NOMO-1 (cell line): Measurements from ENCODE around the gene TMPRSS6.

Experiments used
- DNase-seq, 2 experiments: peaks; one replicate each; lab custom pipeline; 2025; ENCODE audit not compliant: unreplicated experiment in 2 of 2; lab: John Stamatoyannopoulos, UW

TMPRSS6 gene

DNA sequence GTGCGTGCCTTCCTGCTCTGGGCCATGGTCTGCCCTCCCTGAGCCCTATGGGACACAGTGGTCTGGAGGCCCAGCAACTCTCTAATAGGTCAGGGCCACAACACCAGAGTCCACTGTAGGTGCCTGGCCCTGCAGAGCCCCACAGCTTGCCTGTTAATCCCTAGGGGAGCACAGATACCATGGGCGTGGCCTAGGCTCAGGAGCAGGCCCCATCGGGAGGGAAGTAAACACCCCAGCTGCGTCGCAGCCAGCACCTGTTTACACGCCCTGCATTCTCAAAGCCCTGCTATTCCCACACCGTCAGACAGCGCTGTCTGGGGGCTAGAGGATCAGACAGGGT is 55.5 kb downstream of the TMPRSS6 start:
- no peak for DNase-seq

DNA sequence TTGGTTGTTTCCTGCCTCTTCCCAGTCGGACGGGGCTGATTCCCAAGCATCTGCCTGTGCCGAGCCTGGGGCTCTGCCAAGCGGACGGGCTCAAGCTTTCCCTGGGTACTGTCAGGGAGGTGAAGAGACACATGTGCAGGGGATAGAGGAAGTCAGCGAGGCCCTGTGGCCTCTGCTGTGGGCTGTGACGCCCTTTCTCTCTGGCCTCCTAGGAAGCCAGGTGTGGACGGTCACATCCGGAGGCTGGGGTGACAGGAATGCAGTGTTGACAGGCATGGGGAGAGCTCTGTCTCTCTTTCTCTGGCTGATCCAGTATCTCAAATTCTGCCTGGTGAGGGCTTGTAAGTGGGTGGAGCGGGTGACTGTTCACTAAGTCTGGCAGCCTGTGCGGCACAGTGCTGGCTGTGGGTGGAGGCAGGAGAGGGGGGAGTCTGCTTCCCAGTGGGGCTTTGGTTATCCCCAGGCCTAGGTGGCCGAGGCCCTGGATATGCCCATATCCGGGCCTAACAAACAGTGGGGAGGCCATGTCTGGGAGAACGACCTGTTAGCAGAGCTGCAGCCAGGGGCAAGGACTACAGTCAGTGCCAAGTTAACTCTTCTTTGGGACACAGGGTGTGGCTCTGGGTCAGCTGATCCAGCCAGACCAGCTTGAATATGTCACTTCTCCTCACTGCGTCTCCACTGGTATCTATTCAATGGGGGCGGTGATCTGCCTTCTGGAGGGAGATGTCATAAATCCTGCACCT is 56.0 kb downstream of the TMPRSS6 start:
- no peak for DNase-seq

DNA sequence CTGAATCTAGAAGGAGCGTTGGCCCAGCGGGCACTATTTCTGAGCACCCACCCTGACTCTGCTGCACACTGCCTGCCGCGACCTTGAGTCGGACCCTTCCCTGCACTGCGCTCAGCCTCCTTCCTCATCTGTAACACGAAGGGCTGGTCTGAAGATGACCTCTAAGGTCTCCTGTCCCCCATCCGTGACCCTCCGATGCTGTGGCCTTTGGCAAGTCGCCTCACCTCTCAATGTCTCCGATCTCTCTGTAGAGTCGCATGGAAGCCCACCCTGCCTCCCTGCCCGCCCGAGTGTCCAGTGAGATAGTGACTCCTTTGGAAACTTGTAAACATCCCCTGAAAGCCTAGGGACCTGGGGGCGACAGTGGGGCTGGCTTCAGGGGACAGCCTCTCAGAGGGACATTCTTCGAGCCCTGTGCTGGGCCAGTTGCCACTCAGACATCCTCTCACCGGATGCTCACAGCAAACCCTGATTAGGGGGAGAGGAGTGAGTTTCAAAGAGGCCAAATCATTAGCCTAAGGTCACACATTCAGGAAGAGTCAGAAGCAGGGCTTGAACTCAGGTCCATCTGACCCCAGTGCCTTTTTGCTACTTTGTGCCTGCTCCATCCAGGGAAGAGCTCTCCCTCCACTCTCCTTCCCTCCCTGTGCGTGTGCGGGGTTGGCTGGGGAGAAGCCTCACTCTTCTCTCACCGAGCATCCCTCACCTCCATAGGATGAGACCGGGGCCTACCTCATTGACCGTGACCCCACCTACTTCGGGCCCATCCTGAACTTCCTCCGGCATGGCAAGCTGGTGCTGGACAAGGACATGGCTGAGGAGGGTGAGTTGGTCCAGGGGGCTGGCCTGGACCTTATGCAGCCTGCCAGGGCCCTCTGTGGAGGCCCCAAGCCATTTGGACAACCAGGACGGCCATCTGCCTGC is 56.9 kb downstream of the TMPRSS6 start:
- no peak for DNase-seq

DNA sequence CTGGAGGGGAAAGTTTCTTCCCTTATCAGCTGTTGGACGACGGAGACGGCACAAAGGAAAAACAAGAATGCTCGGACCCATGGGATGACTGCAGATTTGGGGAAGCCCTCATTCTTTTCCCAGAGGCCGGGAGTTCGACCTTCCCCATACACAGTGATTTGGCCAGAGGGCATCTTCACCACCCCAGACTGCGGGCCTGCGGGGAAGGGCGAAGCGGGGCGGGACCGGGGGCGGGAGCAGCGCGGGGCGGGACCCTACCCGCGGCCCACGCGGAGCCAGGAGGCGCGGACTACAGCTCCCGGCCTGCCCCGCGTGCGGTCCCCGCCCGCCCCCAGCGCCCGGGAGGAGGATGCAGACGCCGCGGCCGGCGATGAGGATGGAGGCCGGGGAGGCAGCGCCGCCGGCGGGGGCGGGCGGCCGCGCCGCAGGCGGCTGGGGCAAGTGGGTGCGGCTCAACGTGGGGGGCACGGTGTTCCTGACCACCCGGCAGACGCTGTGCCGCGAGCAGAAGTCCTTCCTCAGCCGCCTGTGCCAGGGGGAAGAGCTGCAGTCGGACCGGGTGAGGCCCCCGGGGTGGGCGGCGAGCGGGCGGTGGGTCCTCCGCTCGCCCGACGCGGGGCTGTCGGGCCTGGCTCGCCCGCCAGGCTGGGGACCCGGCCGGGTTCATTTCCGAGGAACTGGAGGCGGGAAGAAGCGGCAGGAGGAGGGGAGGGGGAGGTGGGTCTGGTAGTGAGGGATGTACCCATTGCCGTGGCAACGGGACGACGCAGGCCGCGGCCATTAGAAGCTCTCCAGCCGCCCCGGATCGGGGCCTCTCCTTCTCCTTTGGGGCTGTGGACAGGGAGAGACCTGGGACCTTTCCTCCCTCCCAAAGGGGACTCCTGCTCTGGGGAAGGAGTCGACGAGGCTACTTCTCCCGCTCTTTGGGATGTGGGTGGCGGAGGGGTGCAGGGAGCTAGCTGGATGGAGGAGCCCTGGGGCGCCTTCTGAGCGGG is 57.8 kb downstream of the TMPRSS6 start, which contains the start of gene KCTD17:
Gene KCTD17 (plus strand): TSS at position 352 of the 995 bp plus-strand sequence. CDS start 19 bp downstream, at position 371.
- DNase-seq = peak; percentile 63 to 73

DNA sequence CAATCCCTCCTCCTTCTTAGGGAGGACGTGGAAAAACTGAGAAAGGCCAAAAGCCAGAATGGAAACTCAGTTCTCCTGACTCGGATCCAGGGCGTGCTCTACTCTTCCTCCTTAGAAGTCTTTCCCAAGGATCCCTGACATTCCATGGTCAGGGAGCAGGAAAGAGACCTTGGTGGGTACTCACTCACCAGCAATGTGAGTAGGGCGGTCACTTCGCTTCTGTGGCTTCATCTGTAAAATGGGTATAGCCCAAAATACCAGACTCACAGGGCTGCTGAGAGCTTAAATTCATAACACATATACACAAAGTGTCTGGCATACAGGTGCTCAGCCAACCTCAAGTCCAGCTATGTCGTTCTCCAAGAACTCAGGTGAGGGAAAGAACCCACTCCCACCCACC is 58.6 kb downstream of the TMPRSS6 start:
- DNase-seq = no peak

DNA sequence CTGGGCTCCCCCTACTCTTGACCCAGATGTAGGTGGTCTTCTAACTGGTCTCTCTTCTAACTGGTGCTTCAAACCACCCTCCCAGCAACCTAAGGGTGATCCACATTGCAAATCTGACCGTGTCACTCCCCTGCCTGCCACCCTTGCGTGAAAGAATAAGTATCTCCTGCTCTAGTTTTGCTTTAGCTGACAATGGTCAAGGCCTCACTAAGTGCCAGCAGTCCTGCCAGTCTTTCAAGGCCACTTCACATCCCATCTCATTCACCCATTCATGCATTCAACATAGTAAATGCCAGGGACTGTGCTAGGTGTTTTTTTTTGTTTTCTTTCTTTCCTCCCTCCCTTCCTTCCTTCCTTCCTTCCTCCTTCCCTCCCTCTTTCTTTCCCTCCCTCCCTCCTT is 60.3 kb downstream of the TMPRSS6 start:
- DNase-seq = no peak

DNA sequence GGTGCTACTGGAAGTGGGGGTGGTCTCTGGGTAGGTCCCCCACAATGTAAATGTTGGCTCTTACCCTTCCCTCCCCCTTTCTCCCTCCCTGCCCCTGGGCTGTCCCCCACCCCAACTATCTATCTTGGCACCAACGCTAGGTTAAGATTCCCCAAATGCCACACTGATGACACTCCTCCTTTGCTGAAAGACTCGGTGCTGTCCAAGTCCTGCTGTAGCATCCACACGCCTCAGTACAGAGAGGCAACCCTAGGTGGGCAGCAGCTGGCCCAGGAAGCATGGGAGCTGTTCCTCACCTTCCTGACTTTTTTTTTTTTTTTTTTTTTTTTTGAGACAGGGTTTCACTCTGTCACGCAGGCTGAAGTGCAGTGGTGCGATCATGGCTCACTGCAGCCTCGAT is 61.4 kb downstream of the TMPRSS6 start:
- no peak for DNase-seq

DNA sequence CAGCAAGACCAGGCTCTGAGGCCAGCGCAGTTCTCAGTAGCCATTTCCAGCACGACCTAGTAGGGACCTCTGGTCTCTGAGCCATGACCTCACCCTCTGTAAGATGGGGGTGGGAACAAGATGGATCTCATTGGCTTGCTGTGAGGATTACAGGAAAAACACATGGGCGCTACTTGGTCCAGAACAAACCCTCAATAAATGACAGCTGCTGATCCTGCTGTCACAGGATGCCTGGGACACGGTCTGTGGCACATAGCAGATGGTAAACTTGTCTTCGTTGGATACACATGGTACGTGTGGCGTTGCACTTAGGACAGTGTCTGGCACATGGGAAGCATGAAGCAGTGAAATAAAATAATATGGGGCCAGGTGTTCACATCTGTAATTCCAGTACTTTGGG is 62.5 kb downstream of the TMPRSS6 start:
- no peak for DNase-seq

DNA sequence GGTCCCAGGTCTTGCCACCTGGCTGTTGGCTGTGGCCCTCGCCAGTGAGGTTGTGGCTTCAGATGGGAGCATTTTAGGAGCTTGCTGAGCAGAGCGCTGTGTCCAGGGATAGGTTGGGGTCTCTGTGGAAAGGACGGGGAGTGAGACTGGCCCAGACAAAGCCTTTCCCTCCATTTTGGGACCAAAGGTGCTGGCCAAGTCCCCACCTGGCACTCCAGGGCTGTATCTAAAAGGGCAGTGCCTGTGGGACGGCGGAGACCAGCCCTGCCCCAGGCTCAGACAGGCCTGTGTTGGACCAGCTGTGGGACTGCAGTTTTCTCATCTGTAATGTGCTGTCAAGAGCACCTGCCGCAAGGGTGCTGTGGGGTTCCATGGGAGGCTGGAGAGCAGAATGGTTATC is 62.9 kb downstream of the TMPRSS6 start:
- no peak for DNase-seq

DNA sequence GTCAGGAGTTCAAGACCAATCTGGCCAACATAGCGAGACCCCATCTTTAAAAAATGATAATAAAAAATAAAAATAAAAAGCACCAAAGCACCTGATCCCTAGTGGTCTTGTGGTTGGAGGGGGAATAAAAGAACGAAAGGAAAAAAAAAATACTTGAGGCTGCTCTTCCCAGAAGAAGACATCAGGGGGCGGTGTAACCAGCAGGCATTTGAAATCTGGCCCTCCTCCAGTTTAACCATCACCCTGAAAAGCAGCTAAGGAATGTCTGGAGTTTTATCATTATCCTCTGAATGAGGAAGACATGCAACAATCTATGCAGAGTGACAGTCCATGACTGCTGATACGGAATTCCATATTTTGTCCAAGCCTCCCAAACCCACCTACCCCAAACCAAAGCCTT is 63.6 kb downstream of the TMPRSS6 start:
- DNase-seq = peak in 1 of 2 experiments; percentile 39

DNA sequence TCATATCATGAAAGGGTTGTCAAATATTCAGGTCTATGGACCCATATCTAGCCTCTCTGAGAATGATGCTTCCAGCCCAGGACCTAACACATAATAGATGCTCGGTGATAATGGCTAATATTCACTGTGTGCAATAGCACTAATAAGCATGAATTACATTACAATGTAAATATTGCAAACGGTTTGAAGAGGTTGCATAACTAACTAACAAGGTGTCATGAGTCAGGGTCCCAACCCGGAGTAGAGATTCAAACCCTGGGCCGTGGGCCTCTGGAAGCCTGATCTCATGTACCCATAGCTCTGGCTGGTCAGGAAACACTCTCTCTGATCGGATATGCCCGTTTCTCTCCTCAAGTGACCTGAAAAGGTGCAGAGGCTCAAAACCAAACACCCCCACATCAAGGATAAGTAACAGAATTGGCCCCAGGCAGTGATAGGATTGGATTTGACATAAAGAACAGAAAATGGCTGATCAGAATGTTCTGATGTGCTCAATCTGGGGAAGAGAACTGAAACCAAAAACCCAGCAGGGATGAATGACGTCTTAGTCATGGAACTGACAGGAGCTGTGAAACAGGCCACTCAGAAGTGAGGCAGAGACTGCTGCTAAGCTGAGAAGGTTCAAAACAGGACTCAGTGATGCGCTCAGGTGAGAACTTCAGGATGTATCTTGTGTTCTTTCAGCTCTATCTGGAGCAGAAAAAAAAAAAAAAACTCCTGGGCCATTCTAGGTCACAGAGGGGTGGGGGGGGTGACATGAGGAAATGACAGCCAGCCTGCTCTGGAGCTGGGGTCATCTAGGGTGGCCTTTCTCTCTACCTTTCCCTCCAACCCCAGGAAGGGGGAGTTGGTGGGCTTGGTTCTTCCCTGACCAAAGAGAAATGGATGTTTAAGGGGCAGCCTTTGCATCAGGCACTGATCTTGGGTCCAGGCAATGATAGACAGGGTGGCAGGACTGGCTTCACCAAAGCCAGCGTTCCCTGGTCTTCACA is 64.6 kb downstream of the TMPRSS6 start:
- peak in 1 of 2 experiments; percentile 14 for DNase-seq

DNA sequence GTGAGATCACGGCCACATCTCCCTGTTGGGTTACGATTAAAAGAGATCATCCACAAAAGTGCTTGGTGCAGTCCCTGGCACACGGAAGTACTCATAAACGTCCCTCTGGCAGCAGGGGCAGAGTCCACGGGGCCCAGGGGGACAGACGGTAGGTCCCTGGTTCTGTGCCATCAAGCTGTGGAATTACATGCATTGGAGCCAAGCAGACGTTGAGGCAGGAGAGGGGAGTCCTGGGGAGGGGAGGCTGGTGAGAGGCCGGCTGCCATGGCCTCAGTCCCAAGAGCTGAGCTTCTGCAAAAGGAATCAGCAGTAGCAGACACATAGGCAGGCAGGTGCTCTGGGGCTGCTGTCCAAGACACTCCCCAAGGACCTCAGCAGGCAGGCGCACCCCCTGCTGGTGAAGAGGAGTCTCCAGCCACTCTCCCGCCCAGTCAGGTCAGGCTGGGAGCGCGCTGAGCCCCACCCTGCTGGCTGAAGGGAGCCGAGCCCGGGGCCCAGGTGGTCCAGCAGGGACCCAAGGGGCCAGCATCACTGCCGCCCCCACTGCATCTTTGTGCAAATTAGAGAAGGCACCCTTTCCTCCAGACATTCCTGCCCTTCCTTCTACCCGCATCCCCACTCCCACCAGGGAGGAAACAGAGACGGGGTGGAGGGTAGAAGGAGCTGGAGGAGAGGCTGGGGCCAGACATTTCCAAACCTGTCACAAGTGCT is 65.5 kb downstream of the TMPRSS6 start:
- peak; percentile 71 to 82 for DNase-seq

DNA sequence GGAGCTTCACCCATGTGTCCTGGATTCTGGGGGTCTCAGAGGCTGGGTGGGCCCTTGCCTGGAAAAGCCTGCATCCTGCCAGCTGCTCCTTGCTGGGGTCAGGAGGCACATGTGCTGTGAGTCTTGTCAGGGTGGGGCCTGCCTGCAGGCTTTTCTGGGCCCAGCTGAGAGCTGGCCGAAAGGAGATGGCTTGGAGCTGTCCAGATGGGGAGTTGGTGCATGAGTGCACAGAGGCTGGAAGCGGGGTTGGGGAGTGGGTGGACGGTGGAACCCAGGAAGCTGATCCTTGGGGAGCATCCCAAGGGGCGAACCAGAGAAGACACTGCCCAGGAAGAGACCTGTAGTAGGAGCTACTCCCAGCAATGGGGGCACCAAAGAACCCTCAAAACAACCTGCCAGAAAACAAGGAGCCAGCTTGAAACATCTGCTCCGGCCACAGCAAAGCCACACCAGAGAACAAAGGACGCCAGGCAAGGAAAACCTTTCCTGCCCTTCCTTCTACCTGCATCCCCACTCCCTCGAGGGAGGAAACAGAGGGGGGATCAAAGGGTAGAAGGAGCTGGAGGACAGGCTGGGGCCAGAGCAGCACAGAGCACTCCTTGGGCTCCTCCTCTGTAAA is 66.2 kb downstream of the TMPRSS6 start:
- DNase-seq = no peak

DNA sequence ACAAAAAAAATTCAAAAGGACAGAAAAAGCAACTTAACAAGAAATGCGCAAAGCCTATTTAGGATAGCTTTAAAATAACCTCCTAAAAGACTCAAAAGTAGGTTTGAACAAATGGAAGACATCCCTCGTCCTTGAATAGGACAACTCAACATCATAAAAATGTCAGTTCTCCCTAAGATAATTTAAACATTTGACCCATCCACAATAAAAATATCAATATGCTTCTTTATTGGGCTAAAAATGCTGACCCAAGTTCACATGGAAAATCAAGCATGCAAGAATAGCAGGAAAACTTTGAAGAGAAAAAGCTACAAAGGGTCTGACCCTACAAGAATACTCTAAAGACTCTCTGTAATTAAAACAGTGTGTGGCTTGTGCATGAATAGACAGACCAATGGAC is 70.0 kb downstream of the TMPRSS6 start:
- DNase-seq = no peak

DNA sequence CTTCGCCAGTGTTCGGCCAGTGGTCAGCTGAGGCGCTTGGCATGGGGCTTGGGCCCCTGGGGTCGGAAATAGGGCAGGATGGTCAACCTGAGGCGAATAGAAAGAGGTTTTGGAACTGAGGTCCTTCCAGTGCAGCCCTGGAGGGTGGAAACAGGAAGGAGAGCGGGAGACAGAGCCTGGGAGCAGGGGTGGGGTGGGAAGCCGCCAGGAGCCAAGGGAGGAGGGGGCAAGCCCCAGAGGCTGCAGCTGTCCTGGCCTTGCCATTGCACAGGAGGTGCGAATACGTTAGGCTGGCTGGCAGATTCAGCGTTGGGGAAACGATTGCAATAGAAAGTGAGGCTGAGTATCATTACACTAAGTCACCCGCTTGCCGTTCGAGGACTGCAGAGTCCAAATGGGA is 71.8 kb downstream of the TMPRSS6 start:
- DNase-seq = no peak

DNA sequence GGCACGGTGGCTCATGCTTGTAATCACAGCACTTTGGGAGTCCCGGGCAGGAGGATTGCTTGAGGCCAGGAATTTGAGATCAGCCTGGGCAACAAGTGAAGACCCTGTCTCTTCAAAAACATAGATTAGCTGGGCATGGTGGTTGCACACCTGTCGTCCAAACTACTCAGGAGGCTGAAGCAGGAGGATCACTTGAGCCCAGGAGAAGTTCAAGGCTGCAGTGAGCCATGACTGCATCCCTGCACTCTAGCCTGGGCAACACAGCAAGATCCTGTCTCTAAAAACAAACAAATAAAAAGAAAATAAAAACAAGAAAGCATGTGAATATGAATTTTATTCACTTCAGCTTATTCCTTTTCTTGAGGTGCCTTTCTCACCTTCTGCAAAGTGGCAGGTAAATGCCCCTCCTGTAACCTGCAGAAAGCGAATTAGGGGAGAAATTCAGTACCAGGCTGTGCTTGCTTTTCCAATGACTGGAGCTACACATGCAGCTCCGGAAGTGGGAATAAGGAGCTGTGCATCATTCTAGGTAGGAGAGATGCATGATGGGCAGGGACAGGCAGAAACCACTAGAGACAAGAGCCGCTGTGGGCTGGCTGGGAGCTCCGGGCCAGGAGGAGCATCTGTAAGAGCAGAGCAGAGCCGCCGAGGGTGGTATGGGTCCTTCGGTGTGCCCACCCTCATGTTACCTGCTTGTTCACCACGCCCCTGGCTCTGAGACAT is 72.7 kb downstream of the TMPRSS6 start:
- no peak for DNase-seq

DNA sequence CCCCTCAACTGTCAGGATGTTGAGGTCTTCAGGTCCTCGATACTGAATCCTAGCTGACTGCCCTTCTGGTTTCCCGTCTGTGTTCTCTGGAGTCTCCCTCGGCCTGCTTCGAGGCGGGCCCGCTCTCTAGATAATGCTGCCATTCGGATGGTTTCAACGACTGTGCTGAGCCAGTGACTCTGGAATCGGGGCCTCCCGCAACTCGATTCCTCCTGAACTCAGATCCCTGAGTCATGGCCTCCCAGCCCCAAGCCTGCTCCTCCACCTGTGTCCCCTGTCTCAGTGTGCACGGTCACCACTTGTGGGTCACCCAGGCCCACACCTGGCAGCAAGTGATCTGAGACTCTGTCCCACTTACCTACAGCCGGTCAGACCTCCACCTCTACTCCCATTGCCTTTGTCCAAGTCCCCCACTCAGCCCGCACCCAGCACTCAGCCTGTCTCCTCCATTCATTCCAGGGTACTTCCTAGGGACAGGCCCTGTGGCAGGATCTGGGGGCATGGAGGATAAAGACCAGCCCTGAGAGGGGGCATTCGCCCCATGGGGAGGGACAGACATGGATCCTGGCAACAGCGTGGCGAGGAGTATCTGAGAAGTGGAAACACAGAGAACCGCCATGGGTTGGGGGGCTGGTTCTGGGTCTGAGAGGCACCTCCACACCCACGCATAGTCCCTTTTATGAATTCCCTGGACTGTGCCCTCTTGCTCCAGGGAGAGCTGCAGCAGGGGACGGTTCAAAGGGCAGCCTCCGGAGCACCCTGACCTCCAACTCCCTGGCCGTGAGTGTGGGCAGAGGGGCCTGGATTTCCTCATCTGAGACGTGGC is 75.7 kb downstream of the TMPRSS6 start:
- DNase-seq = no peak
